K562 (cell line): Measurements from ENCODE around the gene SHFL. TPM values are rescaled to one million over a fixed set of nuclear protein-coding genes. Genes with fewer than 3 reads are reported as not detected.

Experiments
- ATAC-seq: fragments of 200-7000 bp; cut with Tn5 transposase; 3 replicates; pipeline ENCODE4 v1.9.1; 2020; ENCODE audit warnings: moderate library complexity
- BruUV-seq: library from RNA; stranded (reverse); fragments of 400-500 nt; replicated peaks from 2 replicates; lab custom pipeline; 2021; lab: Mats Ljungman, UMichigan
- CTCF ChIA-PET: fragments of 300-600 bp; formaldehyde crosslinking; extraction: SDS; loops from one replicate; lab custom pipeline; 2021; ENCODE audit warnings: low intra/inter-chr PET ratio; lab: Yijun Ruan, JAX
- POLR2A ChIA-PET: fragments of 300-600, 350-650 bp; sonication (Branson Sonifier 250); formaldehyde crosslinking; extraction: SDS; loops from one replicate; lab custom pipeline; 2021; ENCODE audit warnings: antibody characterized with exemption, inconsistent platforms; lab: Yijun Ruan, JAX
- DNase-seq, 4 experiments: peaks; one replicate each; pipeline versions ENCODE4 v3.0.0 to v3.0.0-alpha.2; 2011 to 2018; ENCODE audit warnings: low spot score in 3 of 4, mixed read lengths in 3 of 4; ENCODE audit errors: extremely low read depth in 1 of 4
- FAIRE-seq: peaks from 2 replicates; lab custom pipeline; 2011; peaks lifted over from hg19 to GRCh38; lab: Jason Lieb, UNC
- H2AFZ ChIP-seq: 2 replicates; pipeline ENCODE4 v1.6.0; 2011; ENCODE audit warnings: low read depth, low read length, control low read depth, inconsistent platforms
- H3K27ac ChIP-seq: fragments of 200-600 bp; 3 replicates; pipeline ENCODE4 v1.8.0; 2011; ENCODE audit warnings: low read depth, mild to moderate bottlenecking, control low read depth, inconsistent platforms, low read length, moderate library complexity, mixed read lengths; ENCODE audit errors: extremely low read depth
- H3K27me3 ChIP-seq, 2 experiments: fragments of 300-600 bp in 1 of 2; 2 replicates in 1 of 2; 3 replicates in 1 of 2; pipeline versions ENCODE4 v1.6.0 to v1.8.0; 2011; ENCODE audit warnings: inconsistent platforms in 2 of 2, low read length in 2 of 2, mild to moderate bottlenecking in 1 of 2, mixed read lengths in 1 of 2, moderate library complexity in 1 of 2; ENCODE audit not compliant: control insufficient read depth in 2 of 2, insufficient read depth in 2 of 2
- H3K36me3 ChIP-seq: fragments of 300-600 bp; 3 replicates; pipeline ENCODE4 v1.8.0; 2011; ENCODE audit warnings: mild to moderate bottlenecking, low read length, inconsistent platforms; ENCODE audit not compliant: control insufficient read depth, insufficient read depth
- H3K4me1 ChIP-seq, 2 experiments: fragments of 200-600 bp in 1 of 2; replicated peaks in 1 of 2; 2 replicates in 1 of 2; 3 replicates in 1 of 2; pipeline versions ENCODE4 v1.5.1 to v1.8.0; 2011; ENCODE audit warnings: inconsistent platforms in 2 of 2, low read length in 2 of 2, mild to moderate bottlenecking in 1 of 2, mixed read lengths in 1 of 2, moderate library complexity in 1 of 2; ENCODE audit not compliant: control insufficient read depth in 2 of 2, insufficient read depth in 2 of 2
- H3K4me2 ChIP-seq: 2 replicates; pipeline ENCODE4 v1.6.1; 2011; ENCODE audit warnings: low read length, control low read depth, inconsistent platforms, mixed read lengths; ENCODE audit not compliant: insufficient read depth
- H3K4me3 ChIP-seq: fragments of 200-600 bp; sonication (generic), shearing (Covaris generic); 2 replicates; pipeline ENCODE4 v1.5.1; 2016; ENCODE audit warnings: control low read depth, inconsistent platforms
- H3K79me2 ChIP-seq: fragments of 200-600 bp; 3 replicates; pipeline ENCODE4 v1.8.0; 2011; ENCODE audit warnings: low read length, inconsistent platforms; ENCODE audit not compliant: control insufficient read depth, insufficient read depth
- H3K9ac ChIP-seq, 2 experiments: 2 replicates each; pipeline versions ENCODE4 v1.6.0 to v1.6.1; 2011; ENCODE audit warnings: low read depth in 2 of 2, low read length in 2 of 2, control low read depth in 1 of 2, inconsistent platforms in 1 of 2, mild to moderate bottlenecking in 1 of 2, mixed read lengths in 1 of 2; ENCODE audit not compliant: insufficient read depth in 1 of 2
- H3K9me1 ChIP-seq: one replicate; pipeline ENCODE4 v1.6.0; 2011; ENCODE audit warnings: inconsistent platforms, mild to moderate bottlenecking, low read length, moderate library complexity; ENCODE audit not compliant: control insufficient read depth, insufficient read depth
- H3K9me3 ChIP-seq: replicated peaks from 2 replicates; pipeline ENCODE4 v1.5.1; 2011; ENCODE audit warnings: low read depth, low read length, inconsistent platforms; ENCODE audit not compliant: control insufficient read depth, insufficient read depth
- H4K20me1 ChIP-seq: replicated peaks from 2 replicates; pipeline ENCODE4 v1.6.1; 2011; ENCODE audit warnings: low read length, inconsistent platforms, mixed read lengths; ENCODE audit not compliant: control insufficient read depth, insufficient read depth
- EWSR1 ChIP-seq: fragments of 450-650 bp; IDR thresholded peaks from 2 replicates; pipeline ENCODE4 v1.6.1; 2018; ENCODE audit warnings: borderline replicate concordance, mild to moderate bottlenecking, low read depth, moderate library complexity; ENCODE audit not compliant: partially characterized antibody
- POLR2G ChIP-seq: fragments of 200-400 bp; formaldehyde crosslinking; IDR thresholded peaks from 2 replicates; pipeline ENCODE4 v1.6.1; 2017; ENCODE audit warnings: low read depth, mild to moderate bottlenecking, antibody characterized with exemption, low read length, moderate library complexity
- RBFOX2 ChIP-seq: fragments of 200-400 bp; formaldehyde crosslinking; IDR thresholded peaks from 2 replicates; pipeline ENCODE4 v1.6.1; 2017; ENCODE audit warnings: low read depth, mild to moderate bottlenecking, low read length, moderate library complexity
- ZNF143 ChIP-seq: sonication (generic); formaldehyde crosslinking; IDR thresholded peaks from 2 replicates; pipeline ENCODE4 v1.9.0; 2022; ENCODE audit warnings: mild to moderate bottlenecking, missing genetic modification reagents
- ZNF75A ChIP-seq: fragments of 450-650 bp; formaldehyde crosslinking; IDR thresholded peaks from 2 replicates; pipeline ENCODE4 v1.4.0; 2020; ENCODE audit warnings: mild to moderate bottlenecking
- WGBS: fragments of 100-300 bp; shearing (Covaris generic); methylation state at CpG from one replicate; pipeline ENCODE4 v1.1.6; 2016; ENCODE audit warnings: low coverage, mixed read lengths; ENCODE audit not compliant: insufficient coverage; ENCODE audit errors: missing lambda C conversion rate; 5-methylcytosine and 5-hydroxymethylcytosine counted together
- in situ Hi-C: fragments of 300-500 bp; cut with MboI; formaldehyde crosslinking; loops from 4 replicates; pipeline ENCODE4 v1.15.0; 2018; ENCODE audit warnings: inconsistent platforms, mixed read lengths
- intact Hi-C: fragments of 100-400 bp; cut with micrococcal nuclease; formaldehyde crosslinking; loops from 2 replicates; pipeline ENCODE4 v1.14.2; 2022
- polyA plus RNA-seq, 8 experiments: library from polyadenylated mRNA; depleted of rRNA in 4 of 8; stranded (reverse) in 5 of 8; unstranded in 3 of 8; fragments of >200 nt; fragmentation: Nextera tagmentation in 2 of 8; fragmentation: Illumina TruSeq in 1 of 8; extraction: Ambion mirVana in 2 of 8; extraction: Trizol in 1 of 8; gene quantifications; 2 replicates each; pipeline versions ENCODE4 v1.2.1 to v1.2.3, GENCODE V29; 2011 to 2014; ENCODE audit warnings: inconsistent platforms in 1 of 8, missing spikeins in 1 of 8
- total RNA-seq, 7 experiments: library from RNA; depleted of rRNA in 6 of 7; stranded (reverse); fragments of >200 nt in 6 of 7; fragmentation: Illumina TruSeq in 2 of 7; extraction: Trizol in 2 of 7; gene quantifications; 2 replicates each; pipeline versions ENCODE4 v1.2.1 to v1.2.3, GENCODE V29; 2011 to 2021; ENCODE audit warnings: low replicate concordance in 1 of 7

Gene SHFL
- total and polyA plus RNA-seq, 9 of the 15 experiments (the other 6 are each of a cell fraction or from before 2014, with no cell fraction given): 1.5 to 25.7 (median 13.0) TPM

DNA sequence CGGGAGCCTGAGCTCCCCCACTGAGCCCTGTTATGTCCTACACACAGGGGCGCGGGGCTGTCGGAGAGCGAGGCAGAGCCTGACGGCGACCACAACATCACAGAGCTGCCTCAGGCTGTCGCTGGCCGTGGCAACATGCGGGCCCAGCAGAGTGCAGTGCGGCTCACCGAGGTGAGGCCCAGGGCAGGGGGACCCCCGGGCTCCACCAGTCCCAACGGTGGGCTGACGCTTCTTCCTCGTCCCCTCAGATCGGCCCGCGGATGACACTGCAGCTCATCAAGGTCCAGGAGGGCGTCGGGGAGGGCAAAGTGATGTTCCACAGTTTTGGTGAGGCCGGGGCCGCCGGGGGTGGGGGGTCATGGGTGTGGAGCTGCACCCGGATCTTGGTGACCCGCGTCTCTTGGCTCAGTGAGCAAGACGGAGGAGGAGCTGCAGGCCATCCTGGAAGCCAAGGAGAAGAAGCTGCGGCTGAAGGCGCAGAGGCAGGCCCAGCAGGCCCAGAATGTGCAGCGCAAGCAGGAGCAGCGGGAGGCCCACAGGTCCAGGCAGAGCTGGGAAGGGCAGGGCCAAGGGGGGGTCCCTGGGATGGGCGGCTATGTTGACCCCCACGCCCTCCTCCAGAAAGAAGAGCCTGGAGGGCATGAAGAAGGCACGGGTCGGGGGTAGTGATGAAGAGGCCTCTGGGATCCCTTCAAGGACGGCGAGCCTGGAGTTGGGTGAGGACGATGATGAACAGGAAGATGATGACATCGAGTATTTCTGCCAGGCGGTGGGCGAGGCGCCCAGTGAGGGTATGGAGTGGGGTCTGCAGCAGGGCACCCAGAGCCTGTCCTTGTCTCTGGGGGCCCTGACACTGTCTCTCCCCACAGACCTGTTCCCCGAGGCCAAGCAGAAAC, 24.2 kb downstream of the SHFL start:
- Histone ChIP-seq H3K79me2 (peaks cover 37% of the 10 kb centered on the region), H3K4me3 (no peak overlapping the region), H3K4me2 (no peak overlapping the region), H3K4me1 (peaks cover 9 to 79% of the 10 kb centered on the region in 2 experiments), H3K9ac (peak overlapping the region in 1 of 2 experiments; percentile 57; a peak in 1 of 4 replicates), H3K27me3 (no peaks in the 10 kb centered on the region), H2AFZ (no peak overlapping the region), H3K36me3 (peaks cover 58% of the 10 kb centered on the region), H3K9me3 (no peaks in the 10 kb centered on the region), H3K9me1 (no peaks in the 10 kb centered on the region), H4K20me1 (no peaks in the 10 kb centered on the region; the same call in 1 of the 2 replicates), H3K27ac (no peak overlapping the region)
- FAIRE-seq (no peak), ATAC-seq (no peak), DNase-seq (peak in 1 of 4 experiments; percentile 7)
- POLR2A ChIA-PET: interaction anchor here (0.5 to 1.2 kb wide), 2 partner anchors 11 to 994 kb away, joined by 4 to 6 read pairs; no protein-coding TSS in a partner anchor
- in situ Hi-C loops: no loop called here
- BruUV-seq: no TSS peak
- TF ChIP-seq RBFOX2 (peak; percentile 73), POLR2G (peak; percentile 52; the same call in 1 of the 2 replicates), EWSR1 (no peak), ZNF75A (CRISPR knock-in tag) (no peak), ZNF143 (CRISPR knock-in tag) (0 out of 2 replicates have a peak, but pooled peaks have one; percentile 24)
- intact Hi-C loops: loop anchor here (5.0 kb wide), 1 partner anchor 178 kb away; no protein-coding TSS in a partner anchor
- CTCF ChIA-PET: no interaction called here
- 95% methylated on average over 28 of the region's 44 CpGs for WGBS
